ENCODE results near the gene KLHL28. TPM values are rescaled to one million over a fixed set of nuclear protein-coding genes. Genes with fewer than 3 reads are reported as not detected.

KLHL28 gene
- total RNA-seq, 2 experiments from 2014 or later = 11.3 to 12.3 TPM

DNA sequence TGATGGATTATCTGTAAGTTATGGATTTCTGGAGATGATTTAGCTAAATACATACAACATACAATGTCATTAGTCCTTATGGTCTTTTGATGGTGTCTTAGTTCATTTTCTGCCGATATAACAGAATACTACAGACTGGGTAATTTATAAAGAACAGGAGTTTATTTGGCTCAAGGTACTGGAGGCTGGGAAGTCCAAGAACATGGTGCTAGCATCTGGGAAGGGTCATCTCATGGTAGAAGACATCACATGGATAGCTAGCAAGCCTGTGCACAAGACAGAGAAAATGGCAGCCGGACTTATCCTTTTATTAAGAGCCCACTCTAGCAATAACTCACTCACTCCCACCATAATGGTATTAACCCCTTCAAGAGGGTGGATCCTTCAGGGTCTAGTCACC, 24.2 kb downstream of the KLHL28 start:
- DNase-seq = no peak
- intact Hi-C loops (cut with DNase I, micrococcal nuclease) = no loop called here
- ATAC-seq = no peak
- CTCF ChIA-PET = no interaction called here
- Mint-ChIP-seq H3K27ac (no peak overlapping the region), H3K4me1 (peaks cover 35% of the 10 kb centered on the region), H3K27me3 (no peaks in the 10 kb centered on the region), H3K36me3 (ENCODE audit: low read depth) (peaks cover 60% of the 10 kb centered on the region), H3K4me3 (no peak overlapping the region), H3K9me3 (ENCODE audit: low read depth) (peaks cover 6% of the 10 kb centered on the region)
- POLR2A ChIA-PET = no interaction called here

DNA sequence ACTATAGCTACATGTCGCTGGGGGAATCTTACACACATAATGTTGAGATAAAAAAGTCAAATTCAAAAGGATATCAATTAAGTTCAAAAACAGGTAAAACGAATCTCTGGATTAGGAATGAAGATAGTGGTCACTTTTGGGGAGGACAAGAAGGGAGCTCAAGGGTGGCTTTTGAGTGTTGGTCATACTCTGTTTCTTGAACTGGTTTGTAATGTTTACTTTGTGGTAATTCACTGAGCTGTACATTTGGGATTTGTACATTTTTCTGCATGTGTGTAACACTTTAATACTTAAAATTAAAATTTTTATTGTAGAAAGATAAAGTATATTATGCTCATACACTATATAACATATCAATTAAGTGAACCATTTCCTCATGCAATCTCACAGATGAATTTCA, 26.6 kb downstream of the KLHL28 start:
- Mint-ChIP-seq H3K27ac (peak overlapping the region; percentile 48), H3K4me3 (no peak overlapping the region), H3K36me3 (ENCODE audit: low read depth) (peaks cover 45% of the 10 kb centered on the region), H3K27me3 (no peaks in the 10 kb centered on the region), H3K9me3 (ENCODE audit: low read depth) (peaks cover 4% of the 10 kb centered on the region), H3K4me1 (peaks cover 23% of the 10 kb centered on the region)
- ChIA-PET CTCF (interaction anchor here (1.6 kb wide), 1 partner anchor 18 kb away, joined by 3 read pairs; no protein-coding TSS in a partner anchor), POLR2A (no interaction called here)
- ATAC-seq (no peak), DNase-seq (no peak)
- intact Hi-C loops (cut with DNase I, micrococcal nuclease) = no loop called here

DNA sequence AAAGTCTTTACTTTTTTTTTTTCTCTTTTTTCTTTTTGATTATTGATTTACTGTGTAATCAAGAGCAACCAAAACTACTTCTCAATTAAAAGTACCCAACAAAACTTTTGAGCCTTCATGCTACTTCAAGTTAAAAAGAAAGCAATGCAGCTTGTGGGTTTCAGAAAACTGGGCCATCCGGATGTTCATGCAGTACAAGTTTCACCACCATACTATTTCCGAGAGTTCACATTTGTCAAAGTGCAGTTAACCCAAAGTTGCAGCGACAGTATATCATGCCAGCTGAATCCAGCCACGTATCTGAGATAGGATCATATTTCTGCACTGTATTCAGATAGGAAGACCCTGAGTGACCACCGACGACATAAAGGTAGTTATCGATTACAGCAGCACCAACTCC, 33.0 kb downstream of the KLHL28 start:
- POLR2A ChIA-PET = no interaction called here
- Mint-ChIP-seq H3K36me3 (ENCODE audit: low read depth) (peaks cover 4% of the 10 kb centered on the region), H3K27ac (no peak overlapping the region), H3K9me3 (ENCODE audit: low read depth) (no peaks in the 10 kb centered on the region), H3K4me1 (peaks cover 8% of the 10 kb centered on the region), H3K27me3 (no peaks in the 10 kb centered on the region), H3K4me3 (no peak overlapping the region)
- intact Hi-C loops (cut with DNase I, micrococcal nuclease) = no loop called here
- CTCF ChIA-PET = no interaction called here
- no peak for ATAC-seq
- no peak for DNase-seq

DNA sequence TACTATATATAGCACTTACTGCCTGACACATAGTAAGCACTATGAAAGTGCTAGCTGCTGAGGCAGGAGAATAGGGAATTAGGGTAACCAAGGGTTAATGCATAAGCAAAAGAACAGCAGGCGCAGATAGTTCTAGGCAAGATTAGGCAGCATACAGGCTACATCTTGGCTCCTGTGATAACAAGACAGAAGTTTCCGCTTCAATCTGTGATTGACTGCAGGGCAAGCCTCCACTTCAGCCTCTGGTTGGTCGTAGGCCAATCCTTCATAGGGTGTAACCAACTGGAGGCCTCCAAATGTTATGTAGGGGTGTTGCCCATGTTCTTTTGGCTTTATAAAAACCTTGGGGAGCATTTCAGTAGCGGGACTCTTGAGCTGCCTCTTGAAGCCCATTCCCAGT, 46.9 kb downstream of the KLHL28 start:
- ATAC-seq (no peak), DNase-seq (no peak)
- H3K27me3 Mint-ChIP-seq = peaks cover 25% of the 10 kb centered on the region
- POLR2A ChIA-PET = interaction anchor here (0.5 kb wide), 1 partner anchor 63 kb away, joined by 3 read pairs; no protein-coding TSS in a partner anchor
- no peaks in the 10 kb centered on the region for H3K36me3 Mint-ChIP-seq (ENCODE audit: low read depth)
- CTCF ChIA-PET = interaction anchor here (0.8 to 1.6 kb wide), 2 partner anchors 11 to 15 kb away, joined by 3 to 4 read pairs; no protein-coding TSS in a partner anchor
- no peaks in the 10 kb centered on the region for H3K9me3 Mint-ChIP-seq (ENCODE audit: low read depth)
- H3K4me1 Mint-ChIP-seq = no peaks in the 10 kb centered on the region
- H3K4me3 Mint-ChIP-seq = no peak overlapping the region
- H3K27ac Mint-ChIP-seq = no peak overlapping the region
- intact Hi-C loops (cut with DNase I, micrococcal nuclease) = loop anchor here (5.0 kb wide), 2 partner anchors 222 to 337 kb away; partner anchors contain the start of genes FANCM (in 2 of the 2) and MIS18BP1 (in 1 of the 2)

DNA sequence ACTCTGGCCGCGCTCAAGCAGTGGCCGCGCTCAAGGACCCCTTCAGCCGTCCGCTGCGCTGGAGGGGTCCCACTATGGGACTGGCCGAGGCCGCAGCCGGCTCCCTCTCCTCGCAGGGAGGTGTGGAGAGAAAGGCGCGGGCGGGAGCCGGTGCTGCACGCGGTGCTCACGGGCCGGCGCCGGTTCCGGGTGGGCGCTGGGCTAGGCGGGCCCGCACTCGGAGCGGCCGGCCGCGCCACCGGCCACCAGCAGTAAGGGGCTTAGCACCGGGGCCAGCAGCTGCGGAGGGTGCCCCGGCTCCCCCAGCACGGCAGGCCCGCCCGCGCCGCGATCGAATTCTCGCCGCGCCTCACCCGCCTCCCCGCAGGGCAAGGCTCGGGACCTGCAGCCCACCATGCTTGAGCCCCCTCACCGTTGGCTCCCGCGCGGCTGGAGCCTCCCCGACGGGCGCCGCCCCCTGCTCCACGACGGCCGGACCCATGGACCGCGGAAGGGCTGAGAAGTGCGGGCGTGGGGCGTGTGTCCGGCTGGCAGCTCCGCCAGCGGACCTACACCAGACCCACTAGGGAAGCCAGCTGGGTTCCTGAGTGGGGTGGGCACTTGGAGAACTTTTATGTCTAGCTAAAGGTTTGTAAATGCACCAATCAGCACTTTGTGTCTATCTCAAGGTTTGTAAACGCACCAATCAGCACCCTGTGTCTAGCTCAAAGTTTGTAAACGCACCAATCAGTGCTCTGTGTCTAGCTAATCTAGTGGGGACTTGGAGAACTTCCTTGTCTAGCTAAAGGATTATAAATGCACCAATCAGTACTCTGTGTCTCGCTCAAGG, 49.5 kb downstream of the KLHL28 start:
- ATAC-seq (peak; percentile 12), DNase-seq (no peak)
- no peaks in the 10 kb centered on the region for H3K9me3 Mint-ChIP-seq (ENCODE audit: low read depth)
- no peak overlapping the region for H3K4me3 Mint-ChIP-seq
- ChIA-PET CTCF (interaction anchor here (0.9 to 2.5 kb wide), 3 partner anchors 140 to 356 kb away, joined by 3 to 8 read pairs (median 4); no protein-coding TSS in a partner anchor), POLR2A (no interaction called here)
- peaks cover 27% of the 10 kb centered on the region for H3K27me3 Mint-ChIP-seq
- H3K4me1 Mint-ChIP-seq = no peaks in the 10 kb centered on the region
- H3K36me3 Mint-ChIP-seq (ENCODE audit: low read depth) = no peaks in the 10 kb centered on the region
- no peak overlapping the region for H3K27ac Mint-ChIP-seq
- intact Hi-C loops (cut with DNase I, micrococcal nuclease) = loop anchor here (1.0 to 5.0 kb wide), 3 partner anchors 15 to 340 kb away; partner anchors contain the start of genes FANCM (in 2 of the 2) and MIS18BP1 (in 1 of the 2)

DNA sequence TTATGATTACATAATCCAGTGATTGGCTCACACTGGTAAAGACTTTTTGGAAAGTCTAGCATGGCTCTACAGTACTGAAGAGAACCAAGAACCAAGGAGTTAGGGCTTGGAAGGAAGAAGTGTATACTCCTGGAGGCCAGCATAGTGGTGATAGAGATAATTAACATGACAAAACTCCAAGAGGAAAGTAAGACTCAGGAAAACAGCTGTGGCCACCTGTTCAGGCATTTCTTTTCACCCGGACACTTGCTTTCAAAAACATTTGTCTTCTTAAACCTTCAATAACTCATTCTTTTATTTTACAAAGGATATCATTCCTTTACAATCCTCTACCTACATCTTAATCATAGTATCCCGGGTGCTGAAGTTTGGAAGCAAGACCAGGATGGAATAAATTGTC, 50.9 kb downstream of the KLHL28 start:
- no peaks in the 10 kb centered on the region for H3K36me3 Mint-ChIP-seq (ENCODE audit: low read depth)
- POLR2A ChIA-PET = no interaction called here
- no peak overlapping the region for H3K4me3 Mint-ChIP-seq
- ATAC-seq (no peak), DNase-seq (no peak)
- H3K9me3 Mint-ChIP-seq (ENCODE audit: low read depth) = no peaks in the 10 kb centered on the region
- intact Hi-C loops (cut with DNase I, micrococcal nuclease) = loop anchor here (5.0 kb wide), 2 partner anchors 226 to 341 kb away; partner anchors contain the start of genes FANCM (in 2 of the 2) and MIS18BP1 (in 1 of the 2)
- no peak overlapping the region for H3K27ac Mint-ChIP-seq
- CTCF ChIA-PET = no interaction called here
- peaks cover 27% of the 10 kb centered on the region for H3K27me3 Mint-ChIP-seq
- H3K4me1 Mint-ChIP-seq = no peaks in the 10 kb centered on the region

DNA sequence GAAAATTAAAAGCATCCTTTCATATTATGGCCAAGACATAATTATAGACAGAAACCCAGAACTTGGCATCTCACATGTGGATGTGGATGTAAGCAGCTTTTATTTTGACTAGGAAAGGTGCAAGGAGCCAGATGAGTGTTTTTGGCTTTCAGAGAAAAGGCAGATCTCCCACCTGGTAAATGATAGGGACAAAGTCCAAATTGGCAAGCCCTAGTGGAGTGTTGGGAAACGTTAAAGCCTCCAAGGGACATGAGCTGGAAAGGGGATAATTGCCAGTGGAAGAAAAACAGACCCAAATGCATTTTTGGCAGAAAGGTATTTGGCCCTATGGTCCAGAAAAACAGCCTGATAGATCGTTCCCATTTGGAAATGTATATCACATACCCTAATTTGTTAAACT, 60.1 kb downstream of the KLHL28 start:
- CTCF ChIA-PET = no interaction called here
- no peak for DNase-seq
- H3K36me3 Mint-ChIP-seq (ENCODE audit: low read depth) = peaks cover 1% of the 10 kb centered on the region

DNA sequence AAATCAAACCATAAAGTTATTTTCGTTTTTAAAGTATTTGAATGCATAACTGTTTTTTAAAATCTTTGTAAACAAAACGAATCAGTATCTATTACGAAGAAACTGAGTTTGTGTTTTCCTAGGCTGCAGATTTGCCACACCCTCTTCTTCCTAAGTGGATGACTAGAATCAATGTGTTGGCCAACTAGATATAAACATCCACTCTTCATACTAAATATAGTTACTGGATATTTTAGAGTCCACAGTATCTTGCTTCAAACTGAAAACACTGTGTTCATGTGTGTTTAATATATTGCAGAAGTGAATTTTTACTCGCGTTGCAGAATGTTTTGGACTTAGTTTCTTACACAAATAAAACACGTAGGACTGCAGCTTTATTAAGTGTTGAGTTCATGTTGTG, 63.2 kb downstream of the KLHL28 start:
- CTCF ChIA-PET = no interaction called here
- Mint-ChIP-seq H3K4me1 (peaks cover 13% of the 10 kb centered on the region), H3K36me3 (ENCODE audit: low read depth) (peaks cover 1% of the 10 kb centered on the region), H3K4me3 (peak overlapping the region; percentile 82), H3K9me3 (ENCODE audit: low read depth) (no peaks in the 10 kb centered on the region), H3K27ac (peak overlapping the region; percentile 62), H3K27me3 (no peaks in the 10 kb centered on the region)
- POLR2A ChIA-PET = interaction anchor here (0.6 kb wide), 1 partner anchor 396 kb away, joined by 5 read pairs; no protein-coding TSS in a partner anchor
- intact Hi-C loops (cut with DNase I, micrococcal nuclease) = no loop called here
- no peak for ATAC-seq
- DNase-seq = no peak

More for the DNA sequence above, 60.1 kb downstream of the KLHL28 start:
- intact Hi-C loops (cut with DNase I, micrococcal nuclease) = no loop called here
- H3K27me3 Mint-ChIP-seq = no peaks in the 10 kb centered on the region
- no peak overlapping the region for H3K27ac Mint-ChIP-seq
- POLR2A ChIA-PET = no interaction called here
- H3K4me1 Mint-ChIP-seq = peaks cover 13% of the 10 kb centered on the region
- H3K4me3 Mint-ChIP-seq = no peak overlapping the region
- no peaks in the 10 kb centered on the region for H3K9me3 Mint-ChIP-seq (ENCODE audit: low read depth)
- no peak for ATAC-seq

DNA sequence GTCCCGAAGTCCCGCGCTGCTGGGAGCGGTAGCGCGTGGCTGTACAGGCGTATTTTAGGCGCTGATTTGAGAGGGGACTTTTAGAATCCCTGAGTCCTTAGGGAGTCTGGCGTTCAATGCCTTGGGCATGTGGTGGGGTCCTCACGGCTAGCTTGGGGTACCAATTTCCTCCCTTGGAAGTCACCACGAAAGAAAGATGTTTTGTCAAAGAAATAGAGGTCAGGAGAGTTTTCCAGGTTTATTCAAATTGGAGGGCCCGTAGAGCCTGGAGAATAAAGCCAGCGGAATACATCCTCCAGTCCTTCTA, 63.9 kb downstream of the KLHL28 start:
- intact Hi-C loops (cut with DNase I, micrococcal nuclease) = loop anchor here (1.0 kb wide), 6 partner anchors 15 to 356 kb away; partner anchors contain the start of genes FKBP3 (in 2 of the 2), MIS18BP1 (in 2 of the 2), TOGARAM1 (in 2 of the 2) and PRPF39 (in 1 of the 2)
- CTCF ChIA-PET = no interaction called here
- Mint-ChIP-seq H3K9me3 (ENCODE audit: low read depth) (no peaks in the 10 kb centered on the region), H3K36me3 (ENCODE audit: low read depth) (peaks cover 1% of the 10 kb centered on the region), H3K4me3 (peak overlapping the region; percentile 82), H3K27me3 (no peaks in the 10 kb centered on the region), H3K27ac (peak overlapping the region; percentile 66), H3K4me1 (peaks cover 13% of the 10 kb centered on the region)
- ATAC-seq (no peak), DNase-seq (no peak)
- POLR2A ChIA-PET = interaction anchor here (0.6 kb wide), 1 partner anchor 397 kb away, joined by 5 read pairs; no protein-coding TSS in a partner anchor

DNA sequence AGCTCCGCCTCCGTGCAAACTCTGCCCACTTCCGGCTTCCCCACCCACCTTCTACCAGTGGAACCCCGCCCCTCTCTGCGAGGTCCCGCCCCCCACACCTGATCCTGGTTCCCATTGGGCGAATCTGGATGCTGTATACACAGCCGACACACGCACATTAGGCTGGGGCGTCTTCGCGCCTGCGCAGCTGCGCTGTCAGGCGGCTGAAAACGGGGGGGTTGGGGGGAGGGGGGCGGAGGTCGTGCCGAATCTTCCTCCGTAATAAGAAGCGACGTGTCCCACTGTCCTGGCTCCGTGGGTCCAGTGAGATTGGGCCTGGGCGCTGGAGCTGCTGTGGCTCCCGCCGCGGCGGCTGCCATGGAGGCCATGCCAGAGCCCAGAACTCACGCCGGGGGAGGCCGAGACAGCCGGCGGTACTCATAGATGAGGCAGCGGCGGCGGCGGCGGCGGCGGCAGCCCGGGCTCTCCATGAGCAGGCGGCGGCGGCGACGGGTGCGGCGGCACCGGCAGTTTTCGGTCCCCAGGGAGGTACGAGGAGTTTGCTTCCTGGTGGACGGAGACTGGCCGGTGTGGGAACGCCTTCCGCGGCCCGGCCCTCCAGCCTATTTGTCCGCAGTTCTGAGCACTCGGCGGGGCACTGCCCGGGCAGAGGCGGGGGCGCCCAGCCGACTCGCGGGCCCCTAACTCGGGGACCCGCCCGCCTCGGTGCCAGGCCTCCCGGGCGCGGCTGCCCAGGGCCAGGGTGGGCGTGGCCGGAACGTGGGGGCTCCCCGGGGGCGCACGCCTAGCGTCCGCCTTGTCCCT, 64.5 kb downstream of the KLHL28 start:
- H3K4me3 Mint-ChIP-seq = peak overlapping the region; percentile 82
- DNase-seq (peak; percentile 99), ATAC-seq (peak; percentile 99)
- peak overlapping the region; percentile 90 for H3K27ac Mint-ChIP-seq
- CTCF ChIA-PET = interaction anchor here (0.8 to 1.7 kb wide), 2 partner anchors 65 to 356 kb away, joined by 3 to 5 read pairs; partner anchors contain the start of genes KLHL28, MIS18BP1 and TOGARAM1
- POLR2A ChIA-PET = interaction anchor here (0.8 to 1.1 kb wide), 2 partner anchors 65 to 356 kb away, joined by 5 read pairs; partner anchors contain the start of genes KLHL28, MIS18BP1 and TOGARAM1
- peaks cover 13% of the 10 kb centered on the region for H3K4me1 Mint-ChIP-seq
- H3K9me3 Mint-ChIP-seq (ENCODE audit: low read depth) = no peaks in the 10 kb centered on the region
- H3K27me3 Mint-ChIP-seq = no peaks in the 10 kb centered on the region
- peaks cover 1% of the 10 kb centered on the region for H3K36me3 Mint-ChIP-seq (ENCODE audit: low read depth)
- intact Hi-C loops (cut with DNase I, micrococcal nuclease) = loop anchor here (1.0 kb wide), 6 partner anchors 15 to 356 kb away; partner anchors contain the start of genes FKBP3 (in 2 of the 2), MIS18BP1 (in 2 of the 2), TOGARAM1 (in 2 of the 2) and PRPF39 (in 1 of the 2)
